Fibroblast of skin of right biceps (primary cell): Measurements from ENCODE around the gene FUBP3.

Experiments used
- DNase-seq: peaks from one replicate; pipeline ENCODE4 v3.0.0-alpha.2; 2013

Gene FUBP3

DNA sequence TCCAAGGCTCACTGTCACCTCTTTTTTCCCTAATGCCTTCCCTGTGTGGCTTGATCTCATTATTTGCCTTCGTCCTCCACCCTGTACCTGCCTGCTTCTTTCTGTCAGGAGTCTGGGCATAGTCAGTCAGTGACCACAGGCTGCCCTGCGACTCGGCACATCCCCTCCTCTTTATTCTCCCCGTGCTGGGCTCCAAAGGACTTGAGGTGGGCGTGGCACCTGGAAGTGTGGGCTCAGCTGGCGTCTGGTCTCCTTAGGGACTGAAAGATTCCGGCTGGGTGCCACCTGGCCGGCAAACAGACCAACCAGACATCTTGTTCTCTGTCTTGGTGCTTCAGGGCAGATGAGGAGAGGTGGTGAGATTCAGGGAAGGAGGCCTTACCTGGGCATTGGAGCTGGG, 55.4 kb downstream of the FUBP3 start:
- DNase-seq: no peak

GRCh38 chr9:130635306-130635705, 55.9 kb downstream of the FUBP3 start:
- no peak for DNase-seq

DNA sequence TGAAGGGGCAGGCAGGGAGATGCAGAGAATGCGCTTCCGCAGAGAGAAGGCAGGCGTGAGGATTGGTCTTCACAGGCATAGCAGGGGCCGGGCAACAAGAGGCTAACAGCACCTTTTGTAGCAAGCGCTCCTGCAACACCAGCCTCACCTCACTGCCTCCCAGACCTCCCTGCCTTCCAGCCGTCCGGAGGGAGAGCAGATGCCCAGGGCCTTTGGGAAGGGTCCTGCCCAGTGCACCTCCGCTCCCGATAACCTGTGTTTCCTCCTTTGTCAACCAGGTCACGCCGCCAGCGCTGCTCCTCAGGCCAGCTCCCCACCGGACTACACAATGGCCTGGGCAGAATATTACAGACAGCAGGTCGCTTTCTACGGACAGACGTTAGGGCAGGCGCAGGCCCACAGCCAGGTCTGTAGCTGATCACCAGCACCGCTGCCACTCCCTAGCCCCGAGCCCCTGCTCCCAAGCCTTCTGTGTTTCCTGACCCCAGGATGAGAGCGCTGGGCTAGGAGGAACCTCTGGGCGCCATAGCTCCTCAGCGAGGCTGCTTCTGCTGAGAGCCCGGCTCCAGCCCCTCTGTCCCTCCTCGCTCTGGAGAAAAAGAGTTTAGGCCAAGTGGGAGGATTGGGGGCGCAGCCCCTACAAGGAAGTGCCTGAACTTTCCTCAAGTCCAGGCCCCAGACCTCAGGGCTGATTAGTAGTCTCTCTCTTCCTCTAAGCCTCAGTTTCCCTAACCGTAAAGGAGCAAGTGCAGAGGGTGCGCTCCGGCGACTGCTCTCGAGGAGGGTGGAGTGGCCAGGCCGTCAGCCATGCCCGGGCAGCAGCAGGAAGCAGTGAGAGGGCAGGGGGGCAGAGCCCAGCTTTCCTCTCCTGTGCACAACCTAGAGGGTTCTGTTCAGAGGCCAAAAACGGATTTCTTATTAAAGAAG, 56.6 kb downstream of the FUBP3 start:
- no peak for DNase-seq

- DNase-seq: no peak
Measured at GRCh38 chr9:130636648-130637020, 57.3 kb downstream of the FUBP3 start.

DNA sequence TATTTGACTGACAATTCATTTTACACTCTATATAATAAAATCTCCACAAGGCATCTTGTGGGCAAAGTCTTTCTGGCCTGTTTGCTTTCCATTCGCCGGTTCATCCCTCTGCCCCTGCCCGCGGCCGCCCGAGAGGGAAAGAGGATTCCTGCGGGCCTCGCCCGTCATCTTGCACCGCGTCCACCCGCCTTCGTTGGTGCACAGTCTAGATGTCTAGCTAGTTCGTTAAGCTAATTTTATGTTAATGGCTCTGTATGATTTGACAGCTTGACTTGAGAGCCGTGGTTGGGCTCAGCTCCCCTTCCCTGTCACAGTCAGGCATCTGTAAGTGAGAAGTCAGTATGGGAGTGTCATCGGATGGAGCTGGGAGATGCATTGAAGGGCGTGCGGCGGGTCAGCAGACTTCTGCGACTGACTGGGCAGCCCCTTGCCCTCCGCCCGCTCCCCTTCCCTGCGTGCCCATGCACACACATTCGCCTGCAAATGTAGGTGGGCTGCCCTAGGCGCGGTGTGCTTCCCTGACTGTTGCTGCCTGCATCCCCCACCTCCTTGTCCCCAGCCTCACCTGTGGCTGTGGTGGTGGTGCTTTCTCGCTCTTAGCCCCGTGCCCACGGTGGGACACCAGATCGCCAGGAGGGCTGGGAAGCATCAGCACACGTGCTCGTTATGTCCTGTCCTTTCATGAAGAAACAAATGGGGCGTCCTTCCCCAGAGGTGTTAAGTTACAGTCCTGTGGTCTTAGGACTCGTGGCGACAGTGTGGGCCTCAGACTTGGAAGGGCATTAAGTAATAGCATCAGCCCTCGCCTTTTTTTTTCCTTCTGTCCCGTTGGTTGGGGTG, 59.1 kb downstream of the FUBP3 start:
- DNase-seq: no peak

DNA sequence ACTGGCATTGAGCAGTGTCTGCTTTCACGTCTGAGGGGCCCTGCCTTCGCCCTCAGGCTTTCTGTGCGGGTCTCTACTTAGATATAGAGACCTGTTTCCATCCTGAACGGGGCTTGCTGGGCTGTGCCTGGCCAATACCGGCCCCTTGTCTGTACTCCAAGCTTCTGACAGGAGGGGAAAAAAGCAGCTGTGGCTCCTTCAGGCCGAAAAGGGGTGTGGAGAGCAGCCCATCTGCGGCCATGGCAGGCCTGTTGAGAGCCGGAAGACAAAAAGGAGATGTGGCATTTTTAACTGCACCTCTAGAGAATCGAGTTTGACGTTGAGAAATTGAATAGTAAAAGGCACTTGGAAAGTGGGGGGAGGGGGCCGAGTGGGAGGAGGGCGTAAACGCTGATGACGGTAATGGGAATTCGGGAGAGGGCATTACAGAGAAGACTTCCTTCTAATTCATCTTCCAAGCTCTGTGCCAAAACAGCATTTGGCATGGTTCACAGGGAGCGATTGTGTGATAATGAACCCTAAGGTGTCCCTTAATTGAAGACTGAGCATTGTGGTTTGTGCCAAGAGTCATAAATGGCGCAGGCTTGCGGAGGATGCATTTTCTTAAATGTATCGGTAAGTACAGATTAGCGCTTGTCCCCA, 59.9 kb downstream of the FUBP3 start:
- no peak for DNase-seq

DNA sequence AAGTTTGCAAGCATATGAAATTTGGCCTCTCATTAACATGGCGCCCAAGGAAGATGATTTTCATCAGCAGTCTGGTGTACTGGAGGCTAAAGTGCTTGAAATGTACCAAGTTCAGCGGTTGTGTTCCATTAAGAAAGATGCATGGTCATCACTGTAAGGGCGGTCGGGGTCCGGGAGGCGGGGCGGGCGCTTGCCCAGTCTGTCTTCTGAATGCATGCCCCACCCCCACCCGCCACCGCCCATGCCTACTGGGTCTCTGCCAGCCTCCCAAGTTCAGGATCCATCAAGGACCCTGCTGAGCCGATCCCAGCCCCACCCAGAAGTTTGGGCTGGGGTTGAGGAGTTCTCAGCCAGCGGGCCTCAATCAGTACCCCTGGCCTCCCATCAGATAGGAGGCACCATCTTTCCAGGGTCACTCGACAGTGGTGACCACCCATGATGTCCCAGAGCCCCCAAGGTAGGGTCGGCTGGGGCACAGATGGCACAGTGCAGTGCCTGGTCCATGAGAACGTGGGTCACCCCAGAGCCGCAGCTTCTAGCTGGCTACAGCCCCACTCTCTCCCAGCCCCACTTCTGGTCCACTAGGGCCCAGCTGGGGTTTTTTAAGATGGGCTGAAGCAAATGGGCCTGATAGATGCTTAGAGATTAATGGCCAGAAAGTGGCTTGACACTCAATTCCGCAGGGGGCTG, 60.6 kb downstream of the FUBP3 start:
- no peak for DNase-seq

- DNase-seq: no peak
Measured at GRCh38 chr9:130640681-130641080, 61.3 kb downstream of the FUBP3 start.

DNA sequence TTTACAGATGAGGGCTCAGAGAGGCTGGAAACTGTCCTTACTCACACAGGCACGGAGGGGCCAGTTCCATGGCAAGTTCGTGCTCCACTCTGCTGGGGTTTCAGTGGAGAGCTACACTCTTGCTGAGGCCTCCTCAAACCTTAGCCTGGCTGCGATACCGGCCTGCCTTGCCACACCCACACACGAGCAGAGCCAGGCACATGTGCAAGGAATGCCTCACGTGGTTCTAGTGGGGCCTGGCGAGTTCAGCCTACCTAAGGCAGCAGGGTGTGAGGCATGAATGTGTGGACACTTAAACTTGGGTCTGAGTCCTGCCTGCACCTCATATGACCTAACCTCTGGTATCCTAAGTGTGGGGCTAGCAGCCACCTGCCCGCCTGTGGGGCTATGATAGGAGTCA, 63.5 kb downstream of the FUBP3 start:
- no peak for DNase-seq

DNA sequence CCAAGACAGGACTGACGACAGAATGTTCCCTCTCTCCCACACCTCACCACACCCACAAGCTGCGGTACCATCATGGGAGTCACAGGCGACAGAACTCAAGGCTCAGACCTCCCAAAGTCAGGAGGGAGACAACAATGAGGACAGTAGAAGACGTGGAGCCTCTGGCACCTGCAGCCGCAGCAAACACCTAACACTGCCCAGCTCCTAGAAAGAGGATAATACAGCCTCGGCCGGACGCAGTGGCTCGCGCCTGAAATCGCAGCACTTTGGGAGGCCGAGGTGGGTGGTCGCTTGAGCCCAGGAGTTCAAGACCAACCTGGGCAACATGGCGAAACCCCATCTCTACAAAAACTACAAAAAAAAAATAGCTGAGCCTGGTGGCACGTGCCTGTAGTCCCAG, 71.8 kb downstream of the FUBP3 start:
- DNase-seq: no peak

- DNase-seq: no peak
Measured at GRCh38 chr9:130651752-130652151, 72.4 kb downstream of the FUBP3 start.

DNA sequence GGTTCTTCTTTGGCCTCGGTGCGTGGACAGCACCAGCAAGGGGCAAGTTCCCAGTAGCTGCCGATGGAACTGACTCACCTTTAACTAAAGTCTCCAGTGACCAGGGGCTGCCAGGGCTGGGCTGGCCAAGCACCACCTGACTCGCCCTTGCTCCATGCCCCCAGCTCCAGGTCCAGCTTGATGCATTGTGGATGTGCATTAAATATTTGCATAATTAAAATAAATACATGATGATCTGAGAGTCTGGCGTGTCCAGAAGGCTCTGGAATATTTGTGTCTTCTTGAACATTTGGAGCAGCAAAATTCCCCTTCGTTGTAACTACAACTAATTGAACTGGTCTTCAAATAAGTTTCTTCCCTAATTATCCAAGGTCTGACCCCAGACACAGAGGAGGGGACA, 75.5 kb downstream of the FUBP3 start:
- DNase-seq: no peak

GRCh38 chr9:130658893-130659698, 79.7 kb downstream of the FUBP3 start:
- no peak for DNase-seq

DNA sequence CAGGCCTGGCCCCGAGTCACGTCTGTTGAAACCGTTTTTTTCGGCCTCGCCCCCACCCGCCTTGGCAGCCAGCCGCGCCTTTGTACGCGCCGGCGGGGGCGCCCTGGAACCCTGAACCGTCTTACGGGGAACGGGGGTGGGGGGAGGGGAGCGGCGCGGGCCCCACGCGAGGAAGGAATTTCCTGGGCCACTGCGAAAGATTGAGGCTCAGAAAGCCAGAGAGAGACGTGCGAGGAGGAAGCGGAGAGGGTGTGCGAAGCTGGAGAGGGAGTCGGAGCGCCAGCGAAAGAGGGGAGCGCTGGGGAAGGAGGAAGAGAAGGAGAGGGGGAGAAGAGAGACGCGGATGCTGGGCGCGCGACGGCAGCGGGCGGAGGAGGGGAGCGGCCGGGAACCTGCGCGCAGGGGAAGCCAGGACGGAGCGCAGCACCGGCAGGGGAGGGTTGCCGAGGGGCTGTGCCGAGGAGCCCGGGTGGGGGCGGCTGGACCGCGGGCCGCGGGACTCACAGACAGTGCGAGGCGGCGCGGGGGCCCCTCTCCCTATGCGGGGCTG, 80.4 kb downstream of the FUBP3 start:
- no peak for DNase-seq

DNA sequence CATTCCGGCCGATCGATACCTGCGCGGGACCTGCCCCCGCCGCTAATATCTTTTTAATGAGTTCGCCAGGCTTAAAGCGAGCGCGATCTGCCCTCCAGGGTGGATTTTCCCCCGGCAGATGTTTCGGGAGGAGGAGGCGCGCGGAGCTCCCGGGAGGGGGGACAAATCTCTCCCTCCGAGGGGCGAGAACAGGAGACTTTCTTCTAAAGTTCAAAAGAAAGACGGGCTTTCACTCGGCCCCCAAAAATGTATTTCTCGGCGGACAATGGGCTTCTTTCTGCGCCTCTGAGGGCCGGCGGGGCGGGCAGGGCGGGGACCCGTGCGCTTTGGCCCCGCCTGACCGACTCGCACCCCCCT, 80.9 kb downstream of the FUBP3 start:
- no peak for DNase-seq

- DNase-seq: no peak
Measured at GRCh38 chr9:130660683-130661450, 81.5 kb downstream of the FUBP3 start.

GRCh38 chr9:130661451-130662098, 82.2 kb downstream of the FUBP3 start:
- DNase-seq: no peak

GRCh38 chr9:130662099-130662969, 83.0 kb downstream of the FUBP3 start:
- DNase-seq: no peak

GRCh38 chr9:130662970-130663257, 83.5 kb downstream of the FUBP3 start:
- DNase-seq: no peak
